Measurements from ENCODE around the gene BLTP3B.

BLTP3B gene

GRCh38 chr12:100114574-100114973, 28.1 kb downstream of the BLTP3B start:
- DNase-seq, result no peak

GRCh38 chr12:100110276-100110675, 32.4 kb downstream of the BLTP3B start:
- no peak for DNase-seq

DNA sequence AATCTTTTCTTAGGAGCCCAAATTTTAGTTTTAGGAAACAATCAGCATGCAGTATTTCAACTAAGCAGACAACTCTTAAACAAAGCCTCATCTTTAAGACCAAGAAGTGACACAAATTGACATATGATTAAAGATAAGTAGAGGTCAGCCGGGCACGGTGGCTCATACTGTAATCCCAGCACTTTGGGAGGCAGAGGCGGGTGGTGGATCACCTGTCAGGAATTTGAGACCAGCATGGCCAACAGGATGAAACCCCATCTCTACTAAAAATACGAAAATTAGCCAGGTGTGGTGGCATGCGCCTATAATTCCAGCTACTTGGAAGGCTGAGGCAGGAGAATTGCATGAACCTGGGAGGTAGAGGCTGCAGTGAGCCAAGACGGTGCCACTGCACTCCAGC, 35.8 kb downstream of the BLTP3B start:
- no peak for DNase-seq

- DNase-seq, result no peak
Measured at GRCh38 chr12:100105661-100106060, 37.0 kb downstream of the BLTP3B start.

DNA sequence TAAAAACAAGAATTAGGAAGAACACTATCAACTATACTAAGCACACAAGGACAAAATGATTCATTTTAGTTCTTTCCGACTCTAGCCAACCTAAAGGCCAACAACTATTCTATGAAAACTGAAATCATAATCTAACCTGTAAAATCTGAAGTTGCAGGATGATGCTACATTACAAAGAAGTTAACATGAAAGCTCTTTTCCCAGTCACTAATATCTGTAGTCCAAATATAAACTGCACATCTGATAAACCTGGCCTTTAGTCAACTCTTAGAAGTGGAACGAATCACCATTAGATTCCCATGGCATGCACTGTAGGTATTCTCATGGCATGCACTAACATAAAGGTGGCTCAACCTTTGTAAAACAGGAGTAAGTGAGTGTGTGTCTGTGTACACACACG, 41.7 kb downstream of the BLTP3B start:
- no peak for DNase-seq
